GM12878 (cell line): Measurements from ENCODE around the gene ZFHX2. TPM values are rescaled to one million over a fixed set of nuclear protein-coding genes. Genes with fewer than 3 reads are reported as not detected.

Source experiments
- CREB1 ChIP-seq: IDR thresholded peaks from 2 replicates; pipeline ENCODE4 v1.6.1; 2012; ENCODE audit warnings: low read depth, mild to moderate bottlenecking, inconsistent platforms
- EP300 ChIP-seq, 2 experiments: fragments of 150-350 bp in 1 of 2; IDR thresholded peaks; 2 replicates each; pipeline ENCODE4 v1.6.1; 2011 to 2012; ENCODE audit warnings: low read depth in 2 of 2, low read length in 2 of 2, borderline replicate concordance in 1 of 2, improper control_type of control experiment in 1 of 2, inconsistent platforms in 1 of 2; ENCODE audit not compliant: control insufficient read depth in 1 of 2
- ESRRA ChIP-seq: IDR thresholded peaks from 2 replicates; pipeline ENCODE4 v1.6.1; 2012; ENCODE audit warnings: mild to moderate bottlenecking, low read length, improper control_type of control experiment
- HDAC2 ChIP-seq: fragments of 200-600 bp; sonication (generic); IDR thresholded peaks from 2 replicates; pipeline ENCODE4 v1.6.1; 2017
- HDAC6 ChIP-seq: fragments of 200-600 bp; sonication (generic); IDR thresholded peaks from one replicate; pipeline ENCODE4 v1.8.0; 2017; ENCODE audit warnings: antibody characterized with exemption; ENCODE audit not compliant: unreplicated experiment
- NFIC ChIP-seq: IDR thresholded peaks from 2 replicates; pipeline ENCODE4 v1.6.1; 2012; ENCODE audit warnings: low read depth, mild to moderate bottlenecking, inconsistent platforms, low read length, moderate library complexity
- NFXL1 ChIP-seq: fragments of 450-650 bp; IDR thresholded peaks from 2 replicates; pipeline ENCODE4 v1.6.1; 2017; ENCODE audit warnings: antibody characterized with exemption, mild to moderate bottlenecking, borderline replicate concordance
- PML ChIP-seq: IDR thresholded peaks from 2 replicates; pipeline ENCODE4 v1.6.1; 2012; ENCODE audit warnings: low read length, inconsistent platforms
- RFX5 ChIP-seq: IDR thresholded peaks from 2 replicates; pipeline ENCODE4 v1.6.1; 2011; ENCODE audit warnings: low read depth, low read length, improper control_type of control experiment
- SIX5 ChIP-seq: IDR thresholded peaks from 2 replicates; pipeline ENCODE4 v1.6.1; 2011; ENCODE audit warnings: mild to moderate bottlenecking, low read depth, low read length, moderate library complexity; ENCODE audit not compliant: severe bottlenecking
- YY1 ChIP-seq: IDR thresholded peaks from 2 replicates; pipeline ENCODE4 v1.6.1; 2011; ENCODE audit warnings: low read depth, mild to moderate bottlenecking, low read length
- ZSCAN29 ChIP-seq: fragments of 450-650 bp; IDR thresholded peaks from 2 replicates; pipeline ENCODE4 v1.6.1; 2017; ENCODE audit warnings: mild to moderate bottlenecking, moderate library complexity
- polyA plus RNA-seq, 11 experiments: library from polyadenylated mRNA; depleted of rRNA in 4 of 11; unstranded in 6 of 11; stranded (reverse) in 5 of 11; fragments of >200 nt; fragmentation: Nextera tagmentation in 4 of 11; fragmentation: Illumina TruSeq in 1 of 11; extraction: Ambion mirVana in 4 of 11; extraction: Trizol in 1 of 11; gene quantifications; 1 replicate in 1 of 11; 2 replicates in 10 of 11; pipeline versions ENCODE4 v1.2.1 to v1.2.3, GENCODE V29; 2011 to 2016; ENCODE audit warnings: inconsistent platforms in 2 of 11, missing spikeins in 2 of 11, low read depth in 1 of 11
- total RNA-seq, 4 experiments: library from RNA; depleted of rRNA in 3 of 4; stranded (reverse); fragments of >200 nt in 3 of 4; fragmentation: Illumina TruSeq in 1 of 4; extraction: Trizol in 1 of 4; gene quantifications; 2 replicates each; pipeline versions ENCODE4 v1.2.1 to v1.2.3, GENCODE V29; 2013 to 2021
- TF ChIP-seq, protein P1 (sequence below): IDR thresholded peaks from 2 replicates; pipeline ENCODE4 v1.6.1; 2011; ENCODE audit warnings: low read depth, low read length, improper control_type of control experiment, borderline replicate concordance
- TF ChIP-seq, protein P2 (sequence below): fragments of 450-650 bp; formaldehyde crosslinking; IDR thresholded peaks from 2 replicates; pipeline ENCODE4 v1.5.0; 2022; ENCODE audit warnings: mild to moderate bottlenecking, missing genetic modification characterization
- TF ChIP-seq, protein P3 (sequence below): fragments of 450-650 bp; IDR thresholded peaks from 2 replicates; pipeline ENCODE4 v1.6.1; 2017; ENCODE audit warnings: antibody characterized with exemption, mild to moderate bottlenecking, moderate library complexity

The ZFHX2 gene
- total and polyA plus RNA-seq, 10 of the 15 experiments (the other 5 are each of a cell fraction or from before 2014, with no cell fraction given) = 0.27 to 2.2 (median 0.55) TPM

- TF ChIP-seq, protein P1, sequence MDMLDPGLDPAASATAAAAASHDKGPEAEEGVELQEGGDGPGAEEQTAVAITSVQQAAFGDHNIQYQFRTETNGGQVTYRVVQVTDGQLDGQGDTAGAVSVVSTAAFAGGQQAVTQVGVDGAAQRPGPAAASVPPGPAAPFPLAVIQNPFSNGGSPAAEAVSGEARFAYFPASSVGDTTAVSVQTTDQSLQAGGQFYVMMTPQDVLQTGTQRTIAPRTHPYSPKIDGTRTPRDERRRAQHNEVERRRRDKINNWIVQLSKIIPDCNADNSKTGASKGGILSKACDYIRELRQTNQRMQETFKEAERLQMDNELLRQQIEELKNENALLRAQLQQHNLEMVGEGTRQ = no peak
- TF ChIP-seq, protein P2, sequence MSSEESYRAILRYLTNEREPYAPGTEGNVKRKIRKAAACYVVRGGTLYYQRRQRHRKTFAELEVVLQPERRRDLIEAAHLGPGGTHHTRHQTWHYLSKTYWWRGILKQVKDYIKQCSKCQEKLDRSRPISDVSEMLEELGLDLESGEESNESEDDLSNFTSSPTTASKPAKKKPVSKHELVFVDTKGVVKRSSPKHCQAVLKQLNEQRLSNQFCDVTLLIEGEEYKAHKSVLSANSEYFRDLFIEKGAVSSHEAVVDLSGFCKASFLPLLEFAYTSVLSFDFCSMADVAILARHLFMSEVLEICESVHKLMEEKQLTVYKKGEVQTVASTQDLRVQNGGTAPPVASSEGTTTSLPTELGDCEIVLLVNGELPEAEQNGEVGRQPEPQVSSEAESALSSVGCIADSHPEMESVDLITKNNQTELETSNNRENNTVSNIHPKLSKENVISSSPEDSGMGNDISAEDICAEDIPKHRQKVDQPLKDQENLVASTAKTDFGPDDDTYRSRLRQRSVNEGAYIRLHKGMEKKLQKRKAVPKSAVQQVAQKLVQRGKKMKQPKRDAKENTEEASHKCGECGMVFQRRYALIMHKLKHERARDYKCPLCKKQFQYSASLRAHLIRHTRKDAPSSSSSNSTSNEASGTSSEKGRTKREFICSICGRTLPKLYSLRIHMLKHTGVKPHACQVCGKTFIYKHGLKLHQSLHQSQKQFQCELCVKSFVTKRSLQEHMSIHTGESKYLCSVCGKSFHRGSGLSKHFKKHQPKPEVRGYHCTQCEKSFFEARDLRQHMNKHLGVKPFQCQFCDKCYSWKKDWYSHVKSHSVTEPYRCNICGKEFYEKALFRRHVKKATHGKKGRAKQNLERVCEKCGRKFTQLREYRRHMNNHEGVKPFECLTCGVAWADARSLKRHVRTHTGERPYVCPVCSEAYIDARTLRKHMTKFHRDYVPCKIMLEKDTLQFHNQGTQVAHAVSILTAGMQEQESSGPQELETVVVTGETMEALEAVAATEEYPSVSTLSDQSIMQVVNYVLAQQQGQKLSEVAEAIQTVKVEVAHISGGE (CRISPR knock-in tag) = no peak
- TF ChIP-seq RFX5 = no peak
- TF ChIP-seq HDAC2 = no peak
- no peak for TF ChIP-seq ZSCAN29
- TF ChIP-seq PML = no peak
- no peak for TF ChIP-seq ESRRA
- no peak for TF ChIP-seq YY1
- no peak for TF ChIP-seq NFIC
- no peak for TF ChIP-seq SIX5
- no peak for TF ChIP-seq CREB1
- TF ChIP-seq EP300 (IDR thresholded peaks at IDR 0.05; ENCODE audit: borderline replicate concordance in 1 of 2, control insufficient read depth in 1 of 2, low read depth in 2 of 2, low read length in 2 of 2) = no peak
- TF ChIP-seq, protein P3, sequence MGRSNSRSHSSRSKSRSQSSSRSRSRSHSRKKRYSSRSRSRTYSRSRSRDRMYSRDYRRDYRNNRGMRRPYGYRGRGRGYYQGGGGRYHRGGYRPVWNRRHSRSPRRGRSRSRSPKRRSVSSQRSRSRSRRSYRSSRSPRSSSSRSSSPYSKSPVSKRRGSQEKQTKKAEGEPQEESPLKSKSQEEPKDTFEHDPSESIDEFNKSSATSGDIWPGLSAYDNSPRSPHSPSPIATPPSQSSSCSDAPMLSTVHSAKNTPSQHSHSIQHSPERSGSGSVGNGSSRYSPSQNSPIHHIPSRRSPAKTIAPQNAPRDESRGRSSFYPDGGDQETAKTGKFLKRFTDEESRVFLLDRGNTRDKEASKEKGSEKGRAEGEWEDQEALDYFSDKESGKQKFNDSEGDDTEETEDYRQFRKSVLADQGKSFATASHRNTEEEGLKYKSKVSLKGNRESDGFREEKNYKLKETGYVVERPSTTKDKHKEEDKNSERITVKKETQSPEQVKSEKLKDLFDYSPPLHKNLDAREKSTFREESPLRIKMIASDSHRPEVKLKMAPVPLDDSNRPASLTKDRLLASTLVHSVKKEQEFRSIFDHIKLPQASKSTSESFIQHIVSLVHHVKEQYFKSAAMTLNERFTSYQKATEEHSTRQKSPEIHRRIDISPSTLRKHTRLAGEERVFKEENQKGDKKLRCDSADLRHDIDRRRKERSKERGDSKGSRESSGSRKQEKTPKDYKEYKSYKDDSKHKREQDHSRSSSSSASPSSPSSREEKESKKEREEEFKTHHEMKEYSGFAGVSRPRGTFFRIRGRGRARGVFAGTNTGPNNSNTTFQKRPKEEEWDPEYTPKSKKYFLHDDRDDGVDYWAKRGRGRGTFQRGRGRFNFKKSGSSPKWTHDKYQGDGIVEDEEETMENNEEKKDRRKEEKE = no peak
- TF ChIP-seq HDAC6 = no peak
- no peak for TF ChIP-seq NFXL1
Measured at GRCh38 chr14:23470947-23471346, 80.6 kb downstream of the ZFHX2 start (continued).

Other genes with a start within 250 kb of the ZFHX2 start
Only the 7 nearest of the 14 such genes appear.
- not detected in 2 replicates for gene MYH6, start 143.5 kb downstream of the ZFHX2 start, total RNA-seq (2014; rRNA removed)
- not detected in 2 replicates for gene MYH6, start 143.5 kb downstream of the ZFHX2 start, total RNA-seq (2014; rRNA removed; fragmentation: Illumina TruSeq; extraction: Trizol)
- not detected in 2 replicates for gene MYH6, start 143.5 kb downstream of the ZFHX2 start, total RNA-seq (2021)
- 0.05 and 0.06 TPM in 2 replicates for gene MYH6, start 143.5 kb downstream of the ZFHX2 start, polyA plus RNA-seq (2011; rRNA removed)
- 0.01 TPM in 1 of 2 replicates, not detected in the other for gene MYH6, start 143.5 kb downstream of the ZFHX2 start, polyA plus RNA-seq (2014; fragmentation: Illumina TruSeq; extraction: Trizol)
- not detected for gene MYH6, start 143.5 kb downstream of the ZFHX2 start, polyA plus RNA-seq (2014; fragmentation: Nextera tagmentation; extraction: Ambion mirVana)
- gene MYH6, start 143.5 kb downstream of the ZFHX2 start, polyA plus RNA-seq (2014; rRNA removed) = not detected in 2 replicates
- under 1 TPM in 1 of 2 experiments, not detected in 1; 0.84 TPM for gene MYH6, start 143.5 kb downstream of the ZFHX2 start, polyA plus RNA-seq (2016; fragmentation: Nextera tagmentation; extraction: Ambion mirVana)
- gene MYH7, start 116.1 kb downstream of the ZFHX2 start, total RNA-seq (2014; rRNA removed) = 0.05 TPM in 1 of 2 replicates, not detected in the other
- gene MYH7, start 116.1 kb downstream of the ZFHX2 start, total RNA-seq (2014; rRNA removed; fragmentation: Illumina TruSeq; extraction: Trizol) = 0.04 and 0.05 TPM in 2 replicates
- gene MYH7, start 116.1 kb downstream of the ZFHX2 start, total RNA-seq (2021) = 0.10 and 0.11 TPM in 2 replicates
- gene MYH7, start 116.1 kb downstream of the ZFHX2 start, polyA plus RNA-seq (2011; rRNA removed) = 0.01 TPM in 1 of 2 replicates, not detected in the other
- gene MYH7, start 116.1 kb downstream of the ZFHX2 start, polyA plus RNA-seq (2014; fragmentation: Illumina TruSeq; extraction: Trizol) = 0.04 TPM in 1 of 2 replicates, not detected in the other
- not detected for gene MYH7, start 116.1 kb downstream of the ZFHX2 start, polyA plus RNA-seq (2014; fragmentation: Nextera tagmentation; extraction: Ambion mirVana)
- gene MYH7, start 116.1 kb downstream of the ZFHX2 start, polyA plus RNA-seq (2014; rRNA removed) = 0.09 TPM in 2 replicates
- gene MYH7, start 116.1 kb downstream of the ZFHX2 start, polyA plus RNA-seq (2016; fragmentation: Nextera tagmentation; extraction: Ambion mirVana) = under 1 TPM; 0.05 TPM
- 48.7 and 49.6 TPM in 2 replicates for gene NGDN, start 82.1 kb downstream of the ZFHX2 start, total RNA-seq (2014; rRNA removed)
- gene NGDN, start 82.1 kb downstream of the ZFHX2 start, total RNA-seq (2014; rRNA removed; fragmentation: Illumina TruSeq; extraction: Trizol) = 62.6 and 64.3 TPM in 2 replicates
- gene NGDN, start 82.1 kb downstream of the ZFHX2 start, total RNA-seq (2021) = 38.2 and 40.4 TPM in 2 replicates
- gene NGDN, start 82.1 kb downstream of the ZFHX2 start, polyA plus RNA-seq (2011; rRNA removed) = 78.5 and 86.6 TPM in 2 replicates
- gene NGDN, start 82.1 kb downstream of the ZFHX2 start, polyA plus RNA-seq (2014; fragmentation: Illumina TruSeq; extraction: Trizol) = 62.3 and 71.9 TPM in 2 replicates
- 100 to 1,000 TPM; 146 to 163 TPM for gene NGDN, start 82.1 kb downstream of the ZFHX2 start, polyA plus RNA-seq (2014; fragmentation: Nextera tagmentation; extraction: Ambion mirVana)
- 54.9 and 56.6 TPM in 2 replicates for gene NGDN, start 82.1 kb downstream of the ZFHX2 start, polyA plus RNA-seq (2014; rRNA removed)
- 10 to 100 TPM; 80.9 to 90.0 TPM for gene NGDN, start 82.1 kb downstream of the ZFHX2 start, polyA plus RNA-seq (2016; fragmentation: Nextera tagmentation; extraction: Ambion mirVana)
- 10.4 and 16.9 TPM in 2 replicates for gene THTPA, start 4.5 kb upstream of the ZFHX2 start, total RNA-seq (2014; rRNA removed)
- 7.8 and 8.2 TPM in 2 replicates for gene THTPA, start 4.5 kb upstream of the ZFHX2 start, total RNA-seq (2014; rRNA removed; fragmentation: Illumina TruSeq; extraction: Trizol)
- gene THTPA, start 4.5 kb upstream of the ZFHX2 start, total RNA-seq (2021) = 12.4 and 16.9 TPM in 2 replicates
- 3.0 and 4.5 TPM in 2 replicates for gene THTPA, start 4.5 kb upstream of the ZFHX2 start, polyA plus RNA-seq (2011; rRNA removed)
- gene THTPA, start 4.5 kb upstream of the ZFHX2 start, polyA plus RNA-seq (2014; fragmentation: Illumina TruSeq; extraction: Trizol) = 10.9 and 15.3 TPM in 2 replicates
- gene THTPA, start 4.5 kb upstream of the ZFHX2 start, polyA plus RNA-seq (2014; fragmentation: Nextera tagmentation; extraction: Ambion mirVana) = 1 to 10 TPM; 3.1 to 5.9 TPM
- gene THTPA, start 4.5 kb upstream of the ZFHX2 start, polyA plus RNA-seq (2014; rRNA removed) = 15.1 and 18.5 TPM in 2 replicates
- 10 to 100 TPM; 17.8 to 24.9 TPM for gene THTPA, start 4.5 kb upstream of the ZFHX2 start, polyA plus RNA-seq (2016; fragmentation: Nextera tagmentation; extraction: Ambion mirVana)
- gene AP1G2, start 16.0 kb upstream of the ZFHX2 start, total RNA-seq (2014; rRNA removed) = 74.6 and 74.9 TPM in 2 replicates
- 41.5 and 45.5 TPM in 2 replicates for gene AP1G2, start 16.0 kb upstream of the ZFHX2 start, total RNA-seq (2014; rRNA removed; fragmentation: Illumina TruSeq; extraction: Trizol)
- 110 and 135 TPM in 2 replicates for gene AP1G2, start 16.0 kb upstream of the ZFHX2 start, total RNA-seq (2021)
- 61.2 and 115 TPM in 2 replicates for gene AP1G2, start 16.0 kb upstream of the ZFHX2 start, polyA plus RNA-seq (2011; rRNA removed)
- 60.4 and 92.7 TPM in 2 replicates for gene AP1G2, start 16.0 kb upstream of the ZFHX2 start, polyA plus RNA-seq (2014; fragmentation: Illumina TruSeq; extraction: Trizol)
- 10 to 100 TPM; 55.6 to 65.5 TPM for gene AP1G2, start 16.0 kb upstream of the ZFHX2 start, polyA plus RNA-seq (2014; fragmentation: Nextera tagmentation; extraction: Ambion mirVana)
- gene AP1G2, start 16.0 kb upstream of the ZFHX2 start, polyA plus RNA-seq (2014; rRNA removed) = 129 and 146 TPM in 2 replicates
- 100 to 1,000 TPM; 114 to 122 TPM for gene AP1G2, start 16.0 kb upstream of the ZFHX2 start, polyA plus RNA-seq (2016; fragmentation: Nextera tagmentation; extraction: Ambion mirVana)
- 2.5 and 2.6 TPM in 2 replicates for gene JPH4, start 27.0 kb upstream of the ZFHX2 start, total RNA-seq (2014; rRNA removed)
- gene JPH4, start 27.0 kb upstream of the ZFHX2 start, total RNA-seq (2014; rRNA removed; fragmentation: Illumina TruSeq; extraction: Trizol) = 3.0 and 3.2 TPM in 2 replicates
- gene JPH4, start 27.0 kb upstream of the ZFHX2 start, total RNA-seq (2021) = 10.3 and 10.6 TPM in 2 replicates
- gene JPH4, start 27.0 kb upstream of the ZFHX2 start, polyA plus RNA-seq (2011; rRNA removed) = 6.8 and 8.4 TPM in 2 replicates
- 4.2 and 5.5 TPM in 2 replicates for gene JPH4, start 27.0 kb upstream of the ZFHX2 start, polyA plus RNA-seq (2014; fragmentation: Illumina TruSeq; extraction: Trizol)
- gene JPH4, start 27.0 kb upstream of the ZFHX2 start, polyA plus RNA-seq (2014; fragmentation: Nextera tagmentation; extraction: Ambion mirVana) = under 1 TPM; 0.48 to 0.60 TPM
- 6.7 and 7.1 TPM in 2 replicates for gene JPH4, start 27.0 kb upstream of the ZFHX2 start, polyA plus RNA-seq (2014; rRNA removed)
- gene JPH4, start 27.0 kb upstream of the ZFHX2 start, polyA plus RNA-seq (2016; fragmentation: Nextera tagmentation; extraction: Ambion mirVana) = 1 to 10 TPM; 3.4 to 4.4 TPM
- gene DHRS2, start 84.6 kb upstream of the ZFHX2 start, total RNA-seq (2014; rRNA removed) = 0.38 and 0.73 TPM in 2 replicates
- gene DHRS2, start 84.6 kb upstream of the ZFHX2 start, total RNA-seq (2014; rRNA removed; fragmentation: Illumina TruSeq; extraction: Trizol) = 0.46 and 0.58 TPM in 2 replicates
- gene DHRS2, start 84.6 kb upstream of the ZFHX2 start, total RNA-seq (2021) = 0.49 and 0.58 TPM in 2 replicates
- 0.71 and 1.3 TPM in 2 replicates for gene DHRS2, start 84.6 kb upstream of the ZFHX2 start, polyA plus RNA-seq (2011; rRNA removed)
- gene DHRS2, start 84.6 kb upstream of the ZFHX2 start, polyA plus RNA-seq (2014; fragmentation: Illumina TruSeq; extraction: Trizol) = 0.32 TPM in 1 of 2 replicates, not detected in the other
- under 1 TPM in 1 of 2 experiments, not detected in 1; 0.09 TPM for gene DHRS2, start 84.6 kb upstream of the ZFHX2 start, polyA plus RNA-seq (2014; fragmentation: Nextera tagmentation; extraction: Ambion mirVana)
- gene DHRS2, start 84.6 kb upstream of the ZFHX2 start, polyA plus RNA-seq (2014; rRNA removed) = 0.70 and 0.82 TPM in 2 replicates
- gene DHRS2, start 84.6 kb upstream of the ZFHX2 start, polyA plus RNA-seq (2016; fragmentation: Nextera tagmentation; extraction: Ambion mirVana) = 1 to 10 TPM; 1.8 TPM